ENCODE results near the gene PARD3B. TPM values are rescaled to one million over a fixed set of nuclear protein-coding genes. Genes with fewer than 3 reads are reported as not detected.

Gene PARD3B
- total RNA-seq, 1 experiment from 2014 or later, result 7.6 TPM

- POLR2A ChIA-PET (ENCODE audit: unreplicated experiment), result no interaction called here
- Histone ChIP-seq H3K79me2 (ENCODE audit: low read depth) (no peaks in the 10 kb centered on the region), H3K27me3 (ENCODE audit: insufficient read depth, low read depth) (no peaks in the 10 kb centered on the region), H4K20me1 (ENCODE audit: insufficient read depth) (no peaks in the 10 kb centered on the region), H3K4me3 (no peak overlapping the region), H3K9me3 (ENCODE audit: insufficient read depth, low read depth) (no peaks in the 10 kb centered on the region), H3K9me2 (ENCODE audit: insufficient read depth) (no peaks in the 10 kb centered on the region), H3F3A (ENCODE audit: insufficient read depth, low read depth) (no peaks in the 10 kb centered on the region), H3K27ac (no peak overlapping the region), H3K4me1 (replicated peaks; ENCODE audit: insufficient read depth) (no peaks in the 10 kb centered on the region), H3K4me2 (no peak overlapping the region), H3K36me3 (ENCODE audit: low read depth) (no peaks in the 10 kb centered on the region), H2AFZ (no peak overlapping the region)
- no peak for TF ChIP-seq EZH2 (IDR thresholded peaks at IDR 0.05; ENCODE audit: low read depth)
- TF ChIP-seq CTCF (conservative IDR thresholded peaks at IDR 0.05), result no peak
- intact Hi-C loops (cut with micrococcal nuclease; ENCODE audit: unreplicated experiment), result no loop called here
- CTCF ChIA-PET, result no interaction called here
- no peak for DNase-seq
- BruUV-seq (replicated peaks), result no TSS peak
Measured at GRCh38 chr2:205555566-205556230, 1010.4 kb downstream of the PARD3B start.

- Histone ChIP-seq H3K79me2 (ENCODE audit: low read depth) (no peaks in the 10 kb centered on the region), H3K9me2 (ENCODE audit: insufficient read depth) (no peaks in the 10 kb centered on the region), H3K27ac (no peak overlapping the region), H4K20me1 (ENCODE audit: insufficient read depth) (no peaks in the 10 kb centered on the region), H3K36me3 (ENCODE audit: low read depth) (no peaks in the 10 kb centered on the region), H3K27me3 (ENCODE audit: insufficient read depth, low read depth) (no peaks in the 10 kb centered on the region), H3K4me3 (no peak overlapping the region), H3K9me3 (ENCODE audit: insufficient read depth, low read depth) (no peaks in the 10 kb centered on the region), H2AFZ (no peak overlapping the region), H3F3A (ENCODE audit: insufficient read depth, low read depth) (no peaks in the 10 kb centered on the region), H3K4me1 (replicated peaks; ENCODE audit: insufficient read depth) (no peaks in the 10 kb centered on the region), H3K4me2 (no peak overlapping the region)
- CTCF ChIA-PET, result no interaction called here
- no TSS peak for BruUV-seq (replicated peaks)
- DNase-seq, result no peak
- intact Hi-C loops (cut with micrococcal nuclease; ENCODE audit: unreplicated experiment), result no loop called here
- POLR2A ChIA-PET (ENCODE audit: unreplicated experiment), result no interaction called here
- TF ChIP-seq CTCF (conservative IDR thresholded peaks at IDR 0.05) (no peak), EZH2 (IDR thresholded peaks at IDR 0.05; ENCODE audit: low read depth) (no peak)
Measured at GRCh38 chr2:205556357-205556756, 1011.1 kb downstream of the PARD3B start.

GRCh38 chr2:205556841-205557539 is 1011.7 kb downstream of the PARD3B start:
- H4K20me1 ChIP-seq (ENCODE audit: insufficient read depth), result no peaks in the 10 kb centered on the region
- no peak overlapping the region for H3K4me2 ChIP-seq
- TF ChIP-seq EZH2 (IDR thresholded peaks at IDR 0.05; ENCODE audit: low read depth), result no peak
- TF ChIP-seq CTCF (conservative IDR thresholded peaks at IDR 0.05), result no peak
- H3F3A ChIP-seq (ENCODE audit: insufficient read depth, low read depth), result no peaks in the 10 kb centered on the region
- CTCF ChIA-PET, result no interaction called here
- no peaks in the 10 kb centered on the region for H3K9me3 ChIP-seq (ENCODE audit: insufficient read depth, low read depth)
- H3K9me2 ChIP-seq (ENCODE audit: insufficient read depth), result no peaks in the 10 kb centered on the region
- POLR2A ChIA-PET (ENCODE audit: unreplicated experiment), result interaction anchor here (0.6 kb wide), 1 partner anchor 893 kb away, joined by 3 read pairs; no protein-coding TSS in a partner anchor
- H3K27me3 ChIP-seq (ENCODE audit: insufficient read depth, low read depth), result no peaks in the 10 kb centered on the region
- DNase-seq, result no peak
- no TSS peak for BruUV-seq (replicated peaks)
- intact Hi-C loops (cut with micrococcal nuclease; ENCODE audit: unreplicated experiment), result no loop called here
- H3K4me3 ChIP-seq, result no peak overlapping the region
- H3K4me1 ChIP-seq (replicated peaks; ENCODE audit: insufficient read depth), result no peaks in the 10 kb centered on the region
- no peaks in the 10 kb centered on the region for H3K36me3 ChIP-seq (ENCODE audit: low read depth)
- no peak overlapping the region for H2AFZ ChIP-seq
- no peaks in the 10 kb centered on the region for H3K79me2 ChIP-seq (ENCODE audit: low read depth)
- no peak overlapping the region for H3K27ac ChIP-seq

Measured in PC-9 (cell line).